ENCODE results near the gene GAS2L2.

The GAS2L2 gene

GRCh38 chr17:35752945-35753764 is at the start of gene GAS2L2:
TSS of gene GAS2L2 (minus strand) at chr17:35753239. CDS start at chr17:35752850, 389 bp downstream.
- DNase-seq (ENCODE audit: low spot score) (no peak), FAIRE-seq (no peak)

GRCh38 chr17:35801583-35802224 is 48.7 kb upstream of the GAS2L2 start:
- FAIRE-seq (no peak), DNase-seq (ENCODE audit: low spot score) (no peak)

GRCh38 chr17:35799942-35800341 is 46.9 kb upstream of the GAS2L2 start:
- no peak for FAIRE-seq
- DNase-seq (ENCODE audit: low spot score): peak; percentile 69

- no peak for DNase-seq (ENCODE audit: low spot score)
- no peak for FAIRE-seq
Measured at GRCh38 chr17:35797918-35798317, 44.9 kb upstream of the GAS2L2 start.

GRCh38 chr17:35797370-35797769 is 44.3 kb upstream of the GAS2L2 start:
- FAIRE-seq: no peak
- DNase-seq (ENCODE audit: low spot score): no peak

GRCh38 chr17:35796942-35797341 is 43.9 kb upstream of the GAS2L2 start:
- no peak for FAIRE-seq
- DNase-seq (ENCODE audit: low spot score): no peak

GRCh38 chr17:35795871-35796265 is 42.8 kb upstream of the GAS2L2 start:
- no peak for DNase-seq (ENCODE audit: low spot score)
- no peak for FAIRE-seq

- DNase-seq (ENCODE audit: low spot score): no peak
- no peak for FAIRE-seq
Measured at GRCh38 chr17:35795007-35795870, 42.2 kb upstream of the GAS2L2 start, which contains the start of gene MMP28. TSS of gene MMP28 (minus strand) at chr17:35795641. CDS start at chr17:35795377, 264 bp downstream.

GRCh38 chr17:35793257-35793656 is 40.2 kb upstream of the GAS2L2 start:
- FAIRE-seq (no peak), DNase-seq (ENCODE audit: low spot score) (no peak)

- DNase-seq (ENCODE audit: low spot score): no peak
Measured at GRCh38 chr17:35791681-35792350, 38.8 kb upstream of the GAS2L2 start.

GRCh38 chr17:35790841-35791240 is 37.8 kb upstream of the GAS2L2 start:
- DNase-seq (ENCODE audit: low spot score): no peak
- FAIRE-seq: no peak

More at GRCh38 chr17:35791681-35792350, 38.8 kb upstream of the GAS2L2 start:
- no peak for FAIRE-seq

GRCh38 chr17:35788477-35789368 is 35.7 kb upstream of the GAS2L2 start:
- FAIRE-seq: no peak
- DNase-seq (ENCODE audit: low spot score): peak; percentile 69

GRCh38 chr17:35786941-35787432 is 33.9 kb upstream of the GAS2L2 start:
- no peak for FAIRE-seq
- no peak for DNase-seq (ENCODE audit: low spot score)

GRCh38 chr17:35784895-35785294 is 31.9 kb upstream of the GAS2L2 start:
- no peak for FAIRE-seq
- no peak for DNase-seq (ENCODE audit: low spot score)

- DNase-seq (ENCODE audit: low spot score) (no peak), FAIRE-seq (no peak)
Measured at GRCh38 chr17:35780950-35781349, 27.9 kb upstream of the GAS2L2 start.

- FAIRE-seq (no peak), DNase-seq (ENCODE audit: low spot score) (no peak)
Measured at GRCh38 chr17:35778641-35779196, 25.7 kb upstream of the GAS2L2 start.

GRCh38 chr17:35775583-35775982 is 22.5 kb upstream of the GAS2L2 start:
- DNase-seq (ENCODE audit: low spot score) (no peak), FAIRE-seq (no peak)

GRCh38 chr17:35775039-35775438 is 22.0 kb upstream of the GAS2L2 start:
- DNase-seq (ENCODE audit: low spot score) (no peak), FAIRE-seq (no peak)

- FAIRE-seq: no peak
- no peak for DNase-seq (ENCODE audit: low spot score)
Measured at GRCh38 chr17:35774499-35774898, 21.5 kb upstream of the GAS2L2 start.
